Neutrophil (primary cell): ENCODE data around the gene NCOA6.
"Not testable (repeated sequence)": the region's sequence is repeated elsewhere in the genome, so short reads cannot be mapped to it uniquely, and the experiment has no call there.

Experiments used
- H3K27ac ChIP-seq: fragments of 200-600 bp; sonication (generic); 2 replicates; pipeline ENCODE4 v1.5.1; 2016; ENCODE audit warnings: mild to moderate bottlenecking, moderate library complexity
- H3K27me3 ChIP-seq: fragments of 200-600 bp; sonication (generic); 2 replicates; pipeline ENCODE4 v1.6.0; 2016; ENCODE audit warnings: mild to moderate bottlenecking
- H3K36me3 ChIP-seq: fragments of 200-600 bp; sonication (generic); 2 replicates; pipeline ENCODE4 v1.5.1; 2017
- H3K4me1 ChIP-seq, 2 experiments: fragments of 200-600 bp in 1 of 2; sonication (generic) in 1 of 2; 1 replicate in 1 of 2; 2 replicates in 1 of 2; pipeline versions ENCODE4 v1.5.1 to v1.6.1; 2013 to 2016; ENCODE audit warnings: low read depth in 1 of 2, low read length in 1 of 2, mild to moderate bottlenecking in 1 of 2, moderate library complexity in 1 of 2; ENCODE audit not compliant: control insufficient read depth in 1 of 2, insufficient read depth in 1 of 2
- H3K4me3 ChIP-seq, 2 experiments: fragments of 200-600 bp in 1 of 2; sonication (generic) in 1 of 2; 1 replicate in 1 of 2; 2 replicates in 1 of 2; pipeline ENCODE4 v1.5.1; 2013 to 2016; ENCODE audit warnings: low read depth in 1 of 2, low read length in 1 of 2, mild to moderate bottlenecking in 1 of 2, moderate library complexity in 1 of 2
- H3K9me3 ChIP-seq: fragments of 200-600 bp; sonication (generic); 2 replicates; pipeline ENCODE4 v1.5.1; 2016
- TF ChIP-seq, protein P1 (sequence below): fragments of 200-600 bp; sonication (generic); IDR thresholded peaks from 2 replicates; pipeline ENCODE4 v1.5.1; 2016; ENCODE audit warnings: antibody characterized with exemption

Gene NCOA6

GRCh38 chr20:34717230-34718095 is 108.0 kb downstream of the NCOA6 start:
- Histone ChIP-seq H3K36me3 (peaks cover 64% of the 10 kb centered on the region), H3K27me3 (no peaks in the 10 kb centered on the region), H3K4me3 (no peak overlapping the region), H3K27ac (no peak overlapping the region), H3K9me3 (no peaks in the 10 kb centered on the region), H3K4me1 (no peaks in the 10 kb centered on the region)
- TF ChIP-seq, protein P1, sequence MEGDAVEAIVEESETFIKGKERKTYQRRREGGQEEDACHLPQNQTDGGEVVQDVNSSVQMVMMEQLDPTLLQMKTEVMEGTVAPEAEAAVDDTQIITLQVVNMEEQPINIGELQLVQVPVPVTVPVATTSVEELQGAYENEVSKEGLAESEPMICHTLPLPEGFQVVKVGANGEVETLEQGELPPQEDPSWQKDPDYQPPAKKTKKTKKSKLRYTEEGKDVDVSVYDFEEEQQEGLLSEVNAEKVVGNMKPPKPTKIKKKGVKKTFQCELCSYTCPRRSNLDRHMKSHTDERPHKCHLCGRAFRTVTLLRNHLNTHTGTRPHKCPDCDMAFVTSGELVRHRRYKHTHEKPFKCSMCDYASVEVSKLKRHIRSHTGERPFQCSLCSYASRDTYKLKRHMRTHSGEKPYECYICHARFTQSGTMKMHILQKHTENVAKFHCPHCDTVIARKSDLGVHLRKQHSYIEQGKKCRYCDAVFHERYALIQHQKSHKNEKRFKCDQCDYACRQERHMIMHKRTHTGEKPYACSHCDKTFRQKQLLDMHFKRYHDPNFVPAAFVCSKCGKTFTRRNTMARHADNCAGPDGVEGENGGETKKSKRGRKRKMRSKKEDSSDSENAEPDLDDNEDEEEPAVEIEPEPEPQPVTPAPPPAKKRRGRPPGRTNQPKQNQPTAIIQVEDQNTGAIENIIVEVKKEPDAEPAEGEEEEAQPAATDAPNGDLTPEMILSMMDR = no peak

DNA sequence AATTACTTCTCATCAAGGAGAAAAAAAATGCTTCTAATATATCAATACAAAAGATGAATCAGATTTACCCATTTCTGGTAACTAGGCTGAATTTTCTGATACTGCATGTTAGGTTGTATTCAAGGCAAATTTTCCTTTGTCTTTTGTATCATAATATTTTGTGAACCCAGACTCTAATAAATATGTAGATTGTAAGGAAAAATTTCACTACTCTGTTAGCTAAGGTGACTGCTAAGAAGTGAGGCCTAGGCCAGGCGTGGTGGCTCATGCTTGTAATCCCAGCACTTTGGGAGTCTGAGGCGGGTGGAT is 108.6 kb downstream of the NCOA6 start:
- no peaks in the 10 kb centered on the region for H3K4me1 ChIP-seq
- no peak overlapping the region for H3K27ac ChIP-seq
- H3K27me3 ChIP-seq = no peaks in the 10 kb centered on the region
- H3K36me3 ChIP-seq = peaks cover 69% of the 10 kb centered on the region
- TF ChIP-seq, protein P1 = no peak
- H3K9me3 ChIP-seq = no peaks in the 10 kb centered on the region
- H3K4me3 ChIP-seq = no peak overlapping the region

- H3K27me3 ChIP-seq = peaks cover 4% of the 10 kb centered on the region
- no peak overlapping the region for H3K4me3 ChIP-seq
- no peaks in the 10 kb centered on the region for H3K9me3 ChIP-seq
- H3K4me1 ChIP-seq = peaks cover 3% of the 10 kb centered on the region in 2 experiments
- TF ChIP-seq, protein P1 = no peak
- no peak overlapping the region for H3K27ac ChIP-seq
- H3K36me3 ChIP-seq = peaks cover 74% of the 10 kb centered on the region
These were observed 110.1 kb downstream of the NCOA6 start for GRCh38 chr20:34715384-34715783.

- not testable (repeated sequence) for H3K4me3 ChIP-seq, H3K27me3 ChIP-seq, H3K27ac ChIP-seq, H3K9me3 ChIP-seq
- Histone ChIP-seq H3K4me1 (peaks cover 9 to 16% of the 10 kb centered on the region in 2 experiments), H3K36me3 (peaks cover 67% of the 10 kb centered on the region)
These were observed 111.4 kb downstream of the NCOA6 start for GRCh38 chr20:34713944-34714515.

DNA sequence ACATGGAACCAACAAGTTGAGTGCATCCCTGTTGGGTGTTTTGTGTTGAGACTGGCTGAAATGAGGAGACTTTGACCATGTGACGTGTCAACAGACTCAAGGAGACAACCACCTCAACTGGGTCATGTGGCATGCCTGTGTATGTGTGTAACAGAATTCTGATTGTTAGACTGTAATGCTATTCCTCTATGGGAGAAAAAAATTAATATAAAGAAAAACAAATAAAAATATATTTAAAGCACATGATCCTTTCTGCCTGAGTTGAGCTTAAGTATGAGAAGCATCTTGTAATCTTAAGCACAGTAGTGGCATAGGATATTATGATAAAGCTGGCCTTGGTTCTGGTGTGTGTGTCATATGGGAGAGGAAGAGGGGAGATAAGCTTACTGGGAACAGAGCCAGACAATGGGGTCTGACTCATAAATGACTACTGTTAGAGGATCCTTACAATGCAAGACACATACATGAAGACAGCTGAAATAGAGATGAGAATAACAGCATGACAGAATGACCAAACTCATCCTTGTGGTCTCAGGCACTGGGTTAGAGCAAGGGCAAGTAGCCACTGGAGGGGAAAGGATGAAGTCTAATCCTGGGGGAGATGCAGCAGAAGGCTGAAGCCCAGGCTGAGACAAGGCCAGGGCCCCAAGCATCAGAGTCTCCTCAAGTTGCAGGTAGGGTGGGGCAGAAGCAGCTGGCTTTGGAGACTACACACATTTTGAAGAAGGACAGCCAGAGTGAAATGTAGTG is 112.1 kb downstream of the NCOA6 start:
- peak overlapping the region; percentile 5 for H3K27ac ChIP-seq
- no peaks in the 10 kb centered on the region for H3K9me3 ChIP-seq
- TF ChIP-seq, protein P1 = no peak
- peaks cover 62% of the 10 kb centered on the region for H3K36me3 ChIP-seq
- H3K4me1 ChIP-seq = peaks cover 14 to 22% of the 10 kb centered on the region in 2 experiments
- H3K4me3 ChIP-seq = no peak overlapping the region
- peaks cover 8% of the 10 kb centered on the region for H3K27me3 ChIP-seq
